Measurements from ENCODE around the gene HINT3. TPM values are rescaled to one million over a fixed set of nuclear protein-coding genes. Genes with fewer than 3 reads are reported as not detected.

The HINT3 gene
- total RNA-seq, 6 experiments from 2014 or later: 8.5 to 16.6 (median 14.3) TPM

DNA sequence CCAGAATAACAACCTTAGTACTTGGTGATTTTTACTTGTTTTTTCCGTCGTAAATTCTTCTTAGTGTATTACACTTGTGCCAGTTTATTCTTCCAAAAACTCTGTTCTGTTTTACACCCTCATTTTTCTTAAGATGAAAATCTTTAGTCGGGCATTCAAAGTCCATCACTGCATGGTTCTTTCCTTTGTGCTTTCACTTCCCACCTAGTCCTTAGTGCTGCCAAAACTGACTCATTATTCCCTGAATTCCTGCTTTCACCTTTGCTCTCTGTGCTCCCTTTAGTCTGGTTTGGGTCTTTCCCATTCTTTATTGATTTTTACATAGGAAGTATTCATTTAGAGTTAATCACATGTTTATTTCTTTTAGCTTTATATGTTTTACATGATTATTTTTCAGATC is 33.1 kb downstream of the HINT3 start:
- H3K4me3 ChIP-seq: peak overlapping the region; percentile 10 to 29 (median 25)
- no peak for DNase-seq
- WGBS (ENCODE audit: insufficient coverage, low coverage, low lambda C conversion rate, missing lambda C conversion rate): 25% methylated on average over 3 of the region's 3 CpGs

DNA sequence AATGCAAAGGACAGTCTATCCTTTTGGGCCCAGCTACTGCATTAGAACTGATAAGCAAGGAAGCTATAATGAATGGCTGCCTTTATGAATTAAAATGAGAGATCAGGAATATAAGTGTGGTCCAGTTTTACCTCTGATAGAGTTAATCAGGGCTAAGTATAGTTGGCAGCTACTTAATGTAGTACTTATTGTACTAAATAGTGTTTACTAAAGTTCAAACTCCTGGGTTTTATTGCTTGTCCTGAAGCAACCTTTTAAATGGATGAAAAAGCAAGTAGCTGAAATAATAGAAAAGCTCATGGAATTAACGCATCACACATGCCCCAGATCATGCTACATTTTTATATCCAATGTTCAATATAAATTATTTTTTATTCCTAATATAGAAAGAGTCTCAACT is 35.1 kb downstream of the HINT3 start:
- H3K27me3 ChIP-seq: no peaks in the 10 kb centered on the region
- H3K9me3 ChIP-seq: no peaks in the 10 kb centered on the region
- intact Hi-C loops (cut with DNase I): no loop called here
- H3K27ac ChIP-seq: peak overlapping the region in 2 of 3 donors; percentile 28 to 33
- DNase-seq (no peak), ATAC-seq (peak in 3 of 4 donors; percentile 23 to 62 (median 53))
- no peaks in the 10 kb centered on the region for H3K36me3 ChIP-seq
- peaks cover 0 to 92% (median 35%) of the 10 kb centered on the region in 4 donors for H3K4me1 ChIP-seq
- no peak overlapping the region for H3K4me3 ChIP-seq
- 32% methylated on average over 1 of the region's 1 CpG for WGBS (ENCODE audit: insufficient coverage, low coverage, low lambda C conversion rate, missing lambda C conversion rate)
- TF ChIP-seq POLR2A (IDR thresholded peaks at IDR 0.05) (no peak), CTCF (IDR thresholded peaks at IDR 0.05) (no peak)

More for the DNA sequence above, 33.1 kb downstream of the HINT3 start:
- Histone ChIP-seq H3K36me3 (no peaks in the 10 kb centered on the region), H3K27ac (peak overlapping the region; percentile 68 to 84 (median 78)), H3K4me1 (peaks cover 0 to 84% (median 29%) of the 10 kb centered on the region in 4 donors), H3K27me3 (no peaks in the 10 kb centered on the region), H3K9me3 (no peaks in the 10 kb centered on the region)
- peak; percentile 59 to 77 (median 67) for ATAC-seq
- intact Hi-C loops (cut with DNase I): no loop called here
- TF ChIP-seq POLR2A (IDR thresholded peaks at IDR 0.05) (no peak), CTCF (IDR thresholded peaks at IDR 0.05) (no peak)

- H3K27ac ChIP-seq: peak overlapping the region in 2 of 3 donors; percentile 24 to 33
- TF ChIP-seq CTCF (IDR thresholded peaks at IDR 0.05): no peak
- no peak for TF ChIP-seq POLR2A (IDR thresholded peaks at IDR 0.05)
- H3K4me3 ChIP-seq: no peak overlapping the region
- no peaks in the 10 kb centered on the region for H3K9me3 ChIP-seq
- WGBS (ENCODE audit: insufficient coverage, low coverage, low lambda C conversion rate, missing lambda C conversion rate): 50% methylated on average over 5 of the region's 5 CpGs
- intact Hi-C loops (cut with DNase I): no loop called here
- ATAC-seq: peak; percentile 82 to 87 (median 84)
- peaks cover 0 to 65% (median 30%) of the 10 kb centered on the region in 4 donors for H3K4me1 ChIP-seq
- peak in 1 of 3 donors; percentile 53 for DNase-seq
- H3K27me3 ChIP-seq: no peaks in the 10 kb centered on the region
- peaks cover 2 to 23% (median 11%) of the 10 kb centered on the region in 4 donors for H3K36me3 ChIP-seq
These were observed 38.3 kb downstream of the HINT3 start for GRCh38 chr6:125994670-125995488.

DNA sequence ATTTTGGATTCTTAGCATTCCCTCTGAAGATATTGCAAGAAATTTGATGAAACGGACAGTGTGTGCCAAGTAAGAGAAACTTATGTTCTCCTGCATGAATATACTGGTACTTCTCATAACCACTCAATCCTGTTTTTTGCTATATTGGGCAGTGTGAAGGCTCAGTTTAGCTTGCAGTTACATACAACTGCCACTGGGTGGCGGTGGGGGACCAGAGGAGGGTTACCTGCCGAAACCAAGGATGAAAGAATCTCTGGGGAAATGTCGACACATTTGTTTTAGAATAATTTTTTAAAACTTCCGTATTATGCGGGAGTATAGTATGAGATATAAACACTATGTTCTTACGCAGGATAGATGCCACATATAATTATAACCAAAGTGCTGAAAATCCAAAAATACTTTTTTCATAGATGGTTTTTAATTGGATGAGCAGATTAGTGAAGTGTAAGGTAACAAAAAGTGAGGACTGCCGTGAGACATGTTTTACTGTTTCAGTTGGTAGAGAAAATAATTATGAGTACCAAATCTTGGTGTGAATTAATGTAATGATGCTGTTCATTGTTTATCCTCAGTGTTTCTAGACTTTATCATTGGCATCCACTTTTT is 39.5 kb downstream of the HINT3 start:
- peaks cover 0 to 53% (median 24%) of the 10 kb centered on the region in 4 donors for H3K4me1 ChIP-seq
- intact Hi-C loops (cut with DNase I): no loop called here
- H3K27me3 ChIP-seq: no peaks in the 10 kb centered on the region
- DNase-seq: peak; percentile 60 to 70 (median 67)
- H3K27ac ChIP-seq: peak overlapping the region in 2 of 3 donors; percentile 24 to 30
- TF ChIP-seq CTCF (IDR thresholded peaks at IDR 0.05) (peak; percentile 86 to 97 (median 96)), POLR2A (IDR thresholded peaks at IDR 0.05) (no peak)
- ATAC-seq: peak; percentile 86 to 92 (median 90)
- no peaks in the 10 kb centered on the region for H3K9me3 ChIP-seq
- H3K4me3 ChIP-seq: no peak overlapping the region
- WGBS (ENCODE audit: insufficient coverage, low coverage, low lambda C conversion rate, missing lambda C conversion rate): 2% methylated on average over 8 of the region's 8 CpGs
- H3K36me3 ChIP-seq: peaks cover 2 to 24% (median 11%) of the 10 kb centered on the region in 4 donors
